ENCODE data around the gene ARHGAP11A.

Gene ARHGAP11A

DNA sequence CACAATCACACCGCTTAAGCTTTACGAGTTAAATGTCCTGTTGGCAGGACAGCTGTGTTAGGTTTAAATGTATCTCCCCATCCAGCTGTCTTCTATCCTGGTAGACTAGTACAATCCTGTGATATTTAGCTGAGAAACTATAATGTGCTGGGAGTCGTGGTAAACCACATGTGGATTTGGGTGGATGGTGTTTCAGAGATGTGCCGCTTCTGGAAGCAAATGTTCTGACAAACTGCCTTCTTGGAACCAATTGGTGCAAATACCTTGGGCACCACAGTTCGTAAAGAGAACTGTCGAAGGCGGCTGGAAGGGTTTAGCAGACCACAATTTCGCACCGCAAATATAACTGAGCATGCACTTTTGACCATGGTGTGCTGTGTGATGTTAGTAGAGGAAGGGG is 41.2 kb downstream of the ARHGAP11A start:
- DNase-seq, result no peak

DNA sequence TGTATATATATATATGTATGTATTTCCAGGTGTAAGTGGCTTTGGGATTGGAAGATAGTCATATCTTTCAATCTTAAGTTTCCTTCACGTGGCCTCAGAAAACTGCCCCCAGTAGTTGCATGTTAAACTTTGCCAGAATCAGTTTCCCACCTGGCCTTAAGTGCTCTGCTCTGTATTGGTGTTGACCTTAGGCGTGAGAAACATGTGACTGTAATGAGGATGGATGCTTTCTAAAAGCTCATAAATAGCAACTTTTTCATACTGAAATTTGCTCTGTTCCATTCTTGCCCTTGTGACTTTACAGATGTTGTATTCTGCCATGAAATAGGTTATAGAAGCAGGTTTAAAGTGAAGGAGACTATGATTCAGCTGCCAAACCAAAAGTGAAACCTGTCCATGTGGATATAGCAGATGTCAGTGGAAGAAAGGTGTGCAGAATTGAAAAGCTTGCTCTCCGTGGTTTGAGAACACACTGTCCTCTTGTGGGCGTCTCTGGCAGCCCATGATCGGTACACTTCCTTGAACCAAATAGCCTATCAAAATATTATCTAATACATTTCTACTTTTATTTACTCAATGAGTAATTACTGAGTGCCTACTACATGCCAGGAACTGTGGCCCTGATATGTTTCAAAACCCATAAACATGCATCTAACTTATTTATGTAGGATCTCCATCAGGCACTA is 42.0 kb downstream of the ARHGAP11A start:
- DNase-seq, result no peak

- DNase-seq, result no peak
Observed at GRCh38 chr15:32657941-32658340, 42.6 kb downstream of the ARHGAP11A start.

DNA sequence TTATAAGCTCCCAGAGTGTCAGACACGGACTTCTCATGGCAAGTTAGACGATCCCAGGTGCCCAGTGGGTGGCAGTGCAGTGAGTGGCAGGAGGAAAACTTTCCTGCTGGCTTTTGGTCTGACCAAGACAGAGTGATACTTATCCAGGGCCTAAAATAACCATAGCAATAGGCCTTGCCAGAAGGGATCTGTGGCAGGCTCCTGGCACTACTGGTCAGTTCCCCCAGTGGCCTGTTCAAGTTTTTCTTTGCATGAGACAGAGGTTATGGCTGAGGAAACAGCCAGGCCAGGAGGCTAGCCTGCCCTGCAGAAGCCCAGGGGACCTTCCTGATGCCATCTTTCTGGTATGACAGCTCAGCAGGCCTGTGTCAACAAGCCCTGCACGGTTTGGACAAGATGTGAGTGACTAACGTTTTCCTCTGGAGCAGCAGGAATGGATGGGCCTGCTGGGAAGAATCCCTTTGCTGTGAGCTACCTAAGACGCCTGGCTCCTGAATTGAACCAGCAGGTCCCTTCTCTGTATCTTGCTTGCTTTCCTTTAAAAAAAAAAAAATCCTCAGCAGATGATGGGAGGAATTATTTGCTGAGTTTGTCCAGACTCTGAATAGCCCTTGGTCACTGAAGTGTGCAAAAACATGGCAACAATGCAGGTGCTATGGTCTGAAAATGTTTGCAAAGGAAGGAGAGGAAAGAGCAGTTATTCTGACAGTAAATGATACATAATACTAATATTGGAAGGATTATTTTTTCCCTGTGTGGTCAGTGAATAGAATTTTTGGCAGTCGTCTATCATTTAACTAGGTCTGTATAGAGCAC is 44.2 kb downstream of the ARHGAP11A start:
- DNase-seq, result no peak

DNA sequence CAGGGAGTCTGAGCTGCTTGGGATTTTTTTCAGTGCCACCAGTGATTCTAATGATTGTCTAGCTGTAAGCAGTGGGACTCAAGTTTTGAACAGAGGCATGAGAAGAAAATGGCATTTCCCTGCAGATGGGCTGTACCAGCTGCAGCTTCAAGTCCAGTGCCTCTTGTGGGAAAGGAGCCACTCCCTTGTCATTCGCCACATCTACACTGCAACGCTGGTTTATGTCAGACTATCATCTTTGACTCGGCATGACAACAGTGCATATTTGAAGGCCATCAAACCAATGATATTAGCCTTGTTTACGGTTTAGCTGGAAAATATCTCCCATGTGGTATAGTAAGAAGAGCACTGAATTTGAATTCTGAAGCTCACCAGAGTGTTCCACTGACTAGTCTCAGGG is 48.4 kb downstream of the ARHGAP11A start:
- no peak for DNase-seq

DNA sequence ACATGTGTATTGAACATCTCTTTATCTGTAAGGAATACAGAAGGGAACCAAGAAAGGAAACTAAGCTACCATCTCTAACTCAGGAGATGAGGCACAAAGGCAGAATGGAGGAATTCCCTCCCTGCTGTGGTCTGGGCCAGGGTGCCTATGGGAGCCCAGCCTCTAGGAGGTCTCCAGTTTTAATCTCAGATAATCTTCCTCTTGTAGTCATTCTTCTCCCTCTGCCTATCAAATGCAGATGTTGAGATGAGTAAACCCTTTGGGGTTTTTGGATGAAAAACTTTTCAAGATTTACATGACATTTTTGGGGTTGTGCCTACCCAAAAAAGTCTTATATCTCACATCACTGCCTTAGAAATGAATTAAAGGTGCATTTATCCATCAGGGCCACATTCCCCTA is 49.5 kb downstream of the ARHGAP11A start:
- no peak for DNase-seq

DNA sequence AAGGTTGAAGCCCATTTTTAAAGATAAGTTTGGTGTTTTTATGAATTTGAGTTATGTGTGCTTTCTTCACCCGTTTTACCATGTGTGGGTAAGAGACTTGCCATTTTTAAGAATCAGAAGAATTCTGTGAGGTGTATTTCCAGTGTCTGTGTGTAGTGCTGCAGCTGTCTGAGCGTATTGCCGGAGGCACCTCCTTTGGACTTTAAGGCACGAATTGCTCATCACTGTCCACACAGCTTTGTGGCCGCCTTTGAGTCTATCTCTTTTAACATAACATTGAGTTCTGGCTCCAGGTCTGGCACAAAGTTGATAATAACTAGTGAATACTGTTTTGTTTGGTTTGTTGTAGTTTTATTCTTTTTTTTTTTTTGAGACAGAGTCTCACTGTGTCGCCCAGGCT is 52.0 kb downstream of the ARHGAP11A start:
- no peak for DNase-seq

- DNase-seq, result no peak
Observed at GRCh38 chr15:32668942-32669341, 53.6 kb downstream of the ARHGAP11A start.

DNA sequence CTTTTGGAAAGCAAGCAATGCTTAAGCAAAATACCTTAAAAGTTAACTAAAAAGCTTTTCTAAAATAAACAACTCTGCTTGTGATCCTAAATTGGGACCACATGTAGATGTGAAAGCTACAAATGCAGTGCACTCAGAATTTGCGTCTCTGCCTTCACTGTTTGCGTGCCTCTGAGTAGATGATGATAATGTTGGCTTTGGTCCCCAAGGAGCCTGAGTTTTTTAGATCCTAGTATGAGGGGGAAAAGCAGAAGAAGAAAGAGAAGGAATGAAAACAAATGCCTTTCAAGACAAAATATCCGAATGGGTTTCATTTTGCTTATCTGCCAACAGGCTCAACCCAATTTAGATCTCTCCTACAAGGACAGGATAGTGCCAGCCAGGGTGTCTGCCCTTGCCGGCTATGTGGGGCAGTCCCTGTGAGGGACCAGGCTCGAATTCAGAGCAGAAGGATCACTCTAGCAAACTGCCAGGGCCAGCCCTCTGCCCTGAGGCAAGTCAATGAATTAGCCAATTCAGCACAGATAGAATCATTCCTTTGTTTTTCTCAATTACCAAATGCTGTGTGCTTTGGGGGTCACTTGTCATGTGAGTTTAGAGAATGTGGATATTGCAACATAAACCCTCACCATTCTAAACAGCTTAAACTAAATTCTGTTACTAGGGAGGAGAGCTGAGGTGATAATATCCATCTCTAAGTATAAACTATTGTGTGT is 54.8 kb downstream of the ARHGAP11A start:
- DNase-seq, result no peak

GRCh38 chr15:32670623-32671022 is 55.3 kb downstream of the ARHGAP11A start:
- no peak for DNase-seq

GRCh38 chr15:32671339-32672325 is 56.3 kb downstream of the ARHGAP11A start:
- no peak for DNase-seq

DNA sequence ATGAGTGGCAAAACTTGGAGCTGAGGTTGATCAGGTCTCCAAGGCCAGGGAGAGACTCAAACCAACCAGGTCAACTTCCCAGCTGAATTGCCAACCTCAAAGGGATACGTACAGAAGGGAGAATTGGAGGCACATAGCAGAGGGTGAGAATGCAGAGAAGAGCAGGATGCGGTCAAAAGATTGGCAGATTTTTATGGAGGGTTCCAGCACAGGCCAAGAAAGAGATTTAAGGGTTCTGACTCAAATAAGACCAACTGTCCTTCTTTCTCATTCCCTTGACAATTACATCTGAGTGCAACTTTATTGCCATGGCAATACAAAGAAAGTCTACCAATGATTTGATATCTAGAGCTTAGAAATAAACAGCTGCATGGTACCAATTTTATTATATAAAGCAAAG is 59.4 kb downstream of the ARHGAP11A start:
- DNase-seq, result no peak

GRCh38 chr15:32675466-32675865 is 60.2 kb downstream of the ARHGAP11A start:
- DNase-seq, result no peak

GRCh38 chr15:32676169-32676568 is 60.9 kb downstream of the ARHGAP11A start:
- DNase-seq, result no peak

DNA sequence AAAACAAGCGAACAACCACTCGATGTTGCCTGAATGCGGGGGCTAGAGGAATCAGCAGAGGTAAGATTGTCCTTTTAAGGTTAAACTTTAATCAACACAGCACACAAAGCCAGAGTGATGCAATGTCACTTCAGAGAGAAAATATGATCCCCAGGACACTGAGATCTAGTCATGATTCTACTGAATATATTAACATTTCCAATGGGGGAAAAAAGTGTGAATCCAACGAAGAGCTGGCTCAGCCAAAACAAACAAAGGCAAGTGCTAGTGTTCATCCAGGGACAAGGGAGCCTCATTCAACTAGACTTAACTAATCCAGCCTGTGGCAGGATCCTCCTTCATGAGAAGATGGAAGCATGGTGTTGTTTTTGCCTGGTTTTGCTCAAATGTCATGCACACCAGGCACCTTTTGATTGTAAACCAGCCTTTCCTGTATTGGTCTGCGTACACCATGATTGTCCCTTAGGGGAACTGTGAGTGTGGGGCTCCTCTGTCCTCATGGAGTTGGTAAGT is 62.0 kb downstream of the ARHGAP11A start:
- DNase-seq, result no peak

GRCh38 chr15:32679298-32679690 is 64.0 kb downstream of the ARHGAP11A start:
- DNase-seq, result no peak

DNA sequence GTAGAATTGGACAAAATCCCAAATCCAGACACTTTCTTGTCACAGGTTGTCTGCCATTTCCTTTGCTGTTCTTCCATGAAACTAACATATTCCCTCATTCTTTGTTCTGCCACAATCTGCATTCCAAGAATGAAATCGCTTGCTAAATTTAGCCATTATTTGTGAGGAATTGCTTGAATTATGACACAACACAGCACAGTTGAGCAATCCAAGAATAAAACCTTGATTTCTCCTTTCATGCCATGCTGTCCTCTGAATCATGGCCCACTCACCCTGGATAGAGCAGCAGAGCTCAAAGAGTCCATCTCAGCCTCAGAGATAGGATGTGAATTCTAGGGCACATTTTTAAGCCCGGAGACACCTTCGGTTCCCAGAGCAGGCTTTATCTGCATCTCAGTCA is 67.3 kb downstream of the ARHGAP11A start:
- DNase-seq, result no peak

DNA sequence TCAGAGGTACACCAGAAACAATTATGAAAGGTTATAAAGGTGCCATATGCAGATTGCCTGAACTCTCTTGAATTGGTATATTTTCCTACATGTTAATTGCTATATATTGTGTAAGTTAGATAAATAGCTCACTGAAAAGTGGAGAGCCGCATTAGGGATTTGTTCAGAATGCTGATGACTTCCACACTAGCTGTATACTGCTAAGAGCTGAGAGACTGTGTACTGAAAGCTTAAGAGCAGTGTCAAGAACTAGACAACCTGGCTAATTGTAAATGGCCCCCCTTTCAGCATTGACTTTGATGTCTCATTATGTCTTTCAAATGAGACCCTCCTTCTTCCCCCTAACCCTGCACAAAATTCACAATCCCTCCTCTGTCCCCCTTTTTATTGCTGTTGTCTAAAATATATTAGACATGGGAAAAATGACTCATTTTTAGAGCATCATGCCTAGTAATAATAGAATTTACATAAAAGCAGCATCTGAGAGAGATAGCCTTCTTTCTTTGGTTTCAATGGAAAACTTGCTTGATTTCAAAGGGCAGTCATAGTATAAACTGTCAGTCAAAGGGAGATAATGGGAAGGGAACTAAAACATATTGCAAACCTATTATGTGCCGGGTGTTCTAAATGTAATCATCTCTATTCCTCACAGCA is 67.8 kb downstream of the ARHGAP11A start:
- DNase-seq, result no peak

DNA sequence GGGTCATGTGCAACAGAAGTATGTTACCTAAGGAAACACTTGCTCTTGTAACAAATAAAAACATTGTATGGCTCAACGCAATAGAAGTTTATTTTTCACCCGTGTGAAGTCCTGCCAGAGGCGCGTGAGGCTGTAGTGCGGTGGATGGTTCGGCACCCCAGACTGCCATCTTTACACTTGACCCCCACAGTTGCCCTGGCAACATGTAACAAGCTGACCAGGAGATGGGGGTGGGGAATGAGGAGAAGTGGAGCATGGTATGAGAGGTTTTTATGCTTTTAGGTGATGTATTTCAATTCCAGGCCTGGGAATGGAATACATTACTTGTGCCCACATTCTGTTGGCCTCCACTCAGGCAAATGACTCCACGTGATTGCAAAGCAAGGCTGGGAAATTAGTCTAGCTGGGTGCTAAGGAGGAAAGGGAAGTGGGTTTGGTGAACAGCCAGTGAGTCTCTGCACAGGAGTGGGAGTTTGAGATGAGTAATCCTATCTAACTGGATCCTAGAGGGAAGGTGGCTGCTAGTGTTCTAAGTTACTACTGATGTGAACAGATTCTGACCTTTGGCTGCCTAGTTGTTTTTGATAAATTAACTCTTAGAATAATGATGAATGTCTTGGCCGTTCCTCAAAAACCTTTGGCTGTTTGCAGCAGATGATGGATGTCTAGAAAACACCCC is 68.7 kb downstream of the ARHGAP11A start:
- DNase-seq, result peak; percentile 24

DNA sequence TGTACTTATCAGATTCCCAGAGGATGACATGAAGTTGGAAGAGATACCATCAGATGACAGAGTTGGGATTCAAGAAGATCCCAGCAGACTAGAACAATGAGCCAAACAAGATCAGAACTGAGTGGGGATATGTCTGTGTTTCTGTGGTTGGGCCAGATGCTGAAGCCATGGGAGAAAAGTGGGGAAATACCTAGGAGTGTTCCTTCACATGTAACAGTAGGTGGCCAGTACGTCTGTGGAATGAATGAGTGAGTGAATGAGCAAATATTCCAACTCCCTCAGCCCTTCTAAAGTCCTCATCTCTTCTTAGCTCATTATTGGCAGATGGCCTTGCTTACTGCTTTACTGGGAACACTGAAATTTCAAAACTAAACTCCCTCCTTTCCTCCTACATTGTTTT is 70.3 kb downstream of the ARHGAP11A start:
- no peak for DNase-seq

DNA sequence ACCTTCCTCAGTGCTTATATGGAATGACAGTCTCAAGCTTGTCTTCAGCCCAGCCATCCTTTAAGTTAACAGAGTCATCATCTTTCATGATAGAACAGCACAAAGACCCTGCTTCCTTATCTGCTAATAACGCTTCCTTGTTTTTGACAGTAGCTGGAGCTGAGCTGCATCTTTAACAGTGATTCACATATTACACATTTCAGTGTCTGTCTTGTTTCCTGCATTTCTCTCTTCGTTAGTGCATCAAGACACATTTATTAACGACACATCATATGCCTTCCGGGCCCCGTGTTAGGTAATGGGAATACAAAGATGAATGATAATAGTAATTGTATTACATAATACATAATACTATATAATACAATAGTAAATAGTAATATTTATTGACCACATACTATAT is 72.3 kb downstream of the ARHGAP11A start:
- no peak for DNase-seq
